SK-N-SH (cell line): ENCODE results near the gene GOLGA3. TPM values are rescaled to one million over a fixed set of nuclear protein-coding genes. Genes with fewer than 3 reads are reported as not detected.

Experiments used
- CTCF ChIA-PET: fragments of 300-600, 350-600 bp; formaldehyde crosslinking; extraction: SDS; loops from one replicate; lab custom pipeline; 2021; lab: Yijun Ruan, JAX
- POLR2A ChIA-PET: fragments of 350-600 bp; sonication (Branson Sonifier 250); formaldehyde crosslinking; extraction: SDS; loops from one replicate; lab custom pipeline; 2020; ENCODE audit warnings: antibody characterized with exemption, inconsistent platforms; lab: Yijun Ruan, JAX
- DNase-seq: peaks from one replicate; pipeline ENCODE4 v3.0.0; 2012
- H2AFZ ChIP-seq: fragments of 200-600 bp; sonication (generic); 2 replicates; pipeline ENCODE4 v1.8.1; 2016; ENCODE audit warnings: antibody characterized with exemption, mild to moderate bottlenecking, low read depth
- H3F3A ChIP-seq: fragments of 200-600 bp; sonication (generic); replicated peaks from 2 replicates; pipeline ENCODE3; 2016; ENCODE audit warnings: antibody characterized with exemption, mild to moderate bottlenecking; ENCODE audit not compliant: insufficient read depth
- H3K27ac ChIP-seq, 2 experiments: fragments of 200-500 bp in 1 of 2; fragments of 200-600 bp in 1 of 2; sonication (Bioruptor generic) in 1 of 2; sonication (generic), shearing (Covaris generic) in 1 of 2; 2 replicates each; pipeline versions ENCODE4 v1.5.1 to v1.6.1; 2014 to 2016; ENCODE audit warnings: low read depth in 2 of 2, inconsistent platforms in 1 of 2, low read length in 1 of 2, mild to moderate bottlenecking in 1 of 2, mixed read lengths in 1 of 2
- H3K27me3 ChIP-seq: fragments of 200-600 bp; sonication (generic), shearing (Covaris generic); 2 replicates; pipeline ENCODE4 v1.6.1; 2016; ENCODE audit warnings: mixed run types; ENCODE audit not compliant: insufficient read depth
- H3K36me3 ChIP-seq, 2 experiments: fragments of 200-500 bp in 1 of 2; fragments of 200-600 bp in 1 of 2; sonication (Bioruptor generic) in 1 of 2; sonication (generic) in 1 of 2; replicated peaks in 1 of 2; 2 replicates each; pipeline versions ENCODE3 to v1.5.1; 2014 to 2016; ENCODE audit warnings: low read length in 1 of 2, mild to moderate bottlenecking in 1 of 2; ENCODE audit not compliant: insufficient read depth in 2 of 2, control insufficient read depth in 1 of 2
- H3K4me1 ChIP-seq, 2 experiments: fragments of 200-500 bp in 1 of 2; fragments of 200-600 bp in 1 of 2; sonication (Bioruptor generic) in 1 of 2; sonication (generic), shearing (Covaris generic) in 1 of 2; 2 replicates each; pipeline versions ENCODE4 v1.5.1 to v1.6.1; 2014 to 2016; ENCODE audit warnings: low read depth in 1 of 2, low read length in 1 of 2, mixed run types in 1 of 2; ENCODE audit not compliant: insufficient read depth in 2 of 2, control insufficient read depth in 1 of 2
- H3K4me2 ChIP-seq: fragments of 200-600 bp; sonication (generic), shearing (Covaris generic); 2 replicates; pipeline ENCODE4 v1.6.1; 2017; ENCODE audit warnings: mixed run types
- H3K4me3 ChIP-seq, 2 experiments: fragments of 200-500 bp in 1 of 2; fragments of 200-600 bp in 1 of 2; sonication (Bioruptor generic) in 1 of 2; sonication (generic), shearing (Covaris generic) in 1 of 2; 2 replicates each; pipeline versions ENCODE4 v1.5.1 to v1.8.1; 2014 to 2016; ENCODE audit warnings: low read depth in 2 of 2, inconsistent platforms in 1 of 2, low read length in 1 of 2, mild to moderate bottlenecking in 1 of 2, mixed read lengths in 1 of 2, moderate library complexity in 1 of 2
- H3K79me2 ChIP-seq: fragments of 200-600 bp; sonication (generic); 2 replicates; pipeline ENCODE4 v1.8.1; 2017; ENCODE audit warnings: mild to moderate bottlenecking; ENCODE audit not compliant: insufficient read depth
- H3K9ac ChIP-seq: fragments of 200-600 bp; sonication (generic); 2 replicates; pipeline ENCODE4 v1.6.1; 2017; ENCODE audit warnings: mixed run types
- H3K9me2 ChIP-seq: fragments of 200-600 bp; sonication (generic); 2 replicates; pipeline ENCODE4 v1.6.1; 2017; ENCODE audit warnings: mixed run types
- H3K9me3 ChIP-seq: fragments of 200-600 bp; sonication (generic); 2 replicates; pipeline ENCODE4 v1.6.1; 2017; ENCODE audit warnings: mixed run types, mild to moderate bottlenecking, moderate library complexity
- H4K20me1 ChIP-seq: fragments of 200-600 bp; sonication (generic); 2 replicates; pipeline ENCODE4 v1.6.1; 2017; ENCODE audit warnings: mild to moderate bottlenecking, mixed run types; ENCODE audit not compliant: insufficient read depth
- CHD2 ChIP-seq: fragments of 150-350 bp; IDR thresholded peaks from 2 replicates; pipeline ENCODE4 v1.6.1; 2018; ENCODE audit warnings: low read length; ENCODE audit not compliant: partially characterized antibody
- EP300 ChIP-seq, 2 experiments: IDR thresholded peaks; 2 replicates each; pipeline versions ENCODE4 v1.4.0 to v1.6.1; 2012; ENCODE audit warnings: borderline replicate concordance in 1 of 2, low read depth in 1 of 2, low read length in 1 of 2
- FOXJ3 ChIP-seq: sonication (generic); formaldehyde crosslinking; IDR thresholded peaks from 2 replicates; pipeline ENCODE4 v1.5.1; 2020; ENCODE audit warnings: mild to moderate bottlenecking, missing genetic modification reagents
- IRF3 ChIP-seq: fragments of 150-350 bp; IDR thresholded peaks from 2 replicates; pipeline ENCODE4 v1.6.1; 2016; ENCODE audit warnings: mild to moderate bottlenecking, low read depth, low read length
- MAX ChIP-seq: IDR thresholded peaks from 2 replicates; pipeline ENCODE4 v1.4.0; 2012; ENCODE audit warnings: low read depth
- RAD21 ChIP-seq: IDR thresholded peaks from 2 replicates; pipeline ENCODE4 v1.6.1; 2012; ENCODE audit warnings: mild to moderate bottlenecking, low read length
- RCOR1 ChIP-seq: fragments of 150-350 bp; IDR thresholded peaks from 2 replicates; pipeline ENCODE4 v1.6.1; 2017; ENCODE audit warnings: antibody characterized with exemption, low read length
- REST ChIP-seq: IDR thresholded peaks from 2 replicates; pipeline ENCODE4 v1.6.1; 2012; ENCODE audit warnings: mild to moderate bottlenecking, low read depth, low read length, moderate library complexity
- SIN3A ChIP-seq: IDR thresholded peaks from 2 replicates; pipeline ENCODE4 v1.6.1; 2012; ENCODE audit warnings: low read depth, mild to moderate bottlenecking, low read length, moderate library complexity, borderline replicate concordance
- TAF1 ChIP-seq: IDR thresholded peaks from 2 replicates; pipeline ENCODE4 v1.6.1; 2012; ENCODE audit warnings: low read depth, mild to moderate bottlenecking, low read length, moderate library complexity, borderline replicate concordance
- USF2 ChIP-seq: fragments of 150-350 bp; IDR thresholded peaks from 2 replicates; pipeline ENCODE4 v1.6.1; 2017; ENCODE audit warnings: antibody characterized with exemption, low read length, low read depth, borderline replicate concordance
- ZBTB33 ChIP-seq: IDR thresholded peaks from 2 replicates; pipeline ENCODE4 v1.4.0; 2012; ENCODE audit warnings: low read depth, borderline replicate concordance
- WGBS: methylation state at CpG from one replicate; pipeline ENCODE4 v1.1.6; 2017; ENCODE audit warnings: low lambda C conversion rate; 5-methylcytosine and 5-hydroxymethylcytosine counted together
- polyA plus RNA-seq, 3 experiments: library from polyadenylated mRNA; depleted of rRNA; stranded (reverse); fragments of >200 nt; gene quantifications; 2 replicates each; pipeline ENCODE4 v1.2.3, GENCODE V29; 2012

GOLGA3 gene
- polyA plus RNA-seq, 1 of the 3 experiments (the other 2 are of a cell fraction), result 16.9 TPM

- Histone ChIP-seq H3F3A (peaks cover 6% of the 10 kb centered on the region), H3K36me3 (peaks cover 33 to 62% of the 10 kb centered on the region in 2 experiments), H3K27me3 (no peaks in the 10 kb centered on the region), H3K9ac (no peak overlapping the region), H3K4me2 (no peak overlapping the region), H4K20me1 (peaks cover 28% of the 10 kb centered on the region), H3K4me3 (no peak overlapping the region), H3K9me3 (no peaks in the 10 kb centered on the region), H2AFZ (no peak overlapping the region), H3K4me1 (no peaks in the 10 kb centered on the region), H3K9me2 (no peaks in the 10 kb centered on the region), H3K79me2 (peaks cover 9% of the 10 kb centered on the region; the same call in 1 of the 2 replicates), H3K27ac (no peak overlapping the region)
- ChIA-PET POLR2A (no interaction called here), CTCF (no interaction called here)
- no peak for DNase-seq
- TF ChIP-seq EP300 (IDR thresholded peaks at IDR 0.05; ENCODE audit: borderline replicate concordance in 1 of 2, low read depth in 1 of 2, low read length in 1 of 2) (no peak), IRF3 (no peak), REST (no peak), RAD21 (no peak), ZBTB33 (no peak), FOXJ3 (CRISPR knock-in tag) (no peak), SIN3A (no peak), CHD2 (no peak), TAF1 (no peak), USF2 (no peak), RCOR1 (no peak), MAX (no peak)
- WGBS, result 91% methylated on average over 15 of the region's 21 CpGs
Measured at GRCh38 chr12:132786192-132786591, 42.5 kb downstream of the GOLGA3 start.
